ENCODE data around the gene ING3. TPM values are rescaled to one million over a fixed set of nuclear protein-coding genes. Genes with fewer than 3 reads are reported as not detected.

ING3 gene
- total and polyA plus RNA-seq, 9 of the 15 experiments (the other 6 are each of a cell fraction or from before 2014, with no cell fraction given), result 22.8 to 233 (median 50.4) TPM

- TF ChIP-seq TCF15 (CRISPR knock-in tag; IDR thresholded peaks at IDR 0.05) (no peak), L3MBTL2 (IDR thresholded peaks at IDR 0.05) (0 out of 2 replicates have a peak, but pooled peaks have one; percentile 29), RCOR1 (IDR thresholded peaks at IDR 0.05; ENCODE audit: borderline replicate concordance in 1 of 2, low read depth in 2 of 2, low read length in 2 of 2) (no peak; a peak in 1 of 4 replicates), FOXP4 (CRISPR knock-in tag; IDR thresholded peaks at IDR 0.05; ENCODE audit: borderline replicate concordance) (no peak), E2F1 (CRISPR knock-in tag; IDR thresholded peaks at IDR 0.05) (no peak), U2AF1 (optimal IDR thresholded peaks at IDR 0.05; ENCODE audit: low read depth, low read length) (no peak), DMBX1 (CRISPR knock-in tag; IDR thresholded peaks at IDR 0.05; ENCODE audit: borderline replicate concordance) (no peak), JUND (IDR thresholded peaks at IDR 0.05; ENCODE audit: borderline replicate concordance, low read depth, low read length) (no peak), JUND (tag; IDR thresholded peaks at IDR 0.05; ENCODE audit: borderline replicate concordance, low read depth, low read length) (no peak; the same call in 2 of the 3 replicates), ARID2 (IDR thresholded peaks at IDR 0.05) (no peak), STAT5A (IDR thresholded peaks at IDR 0.05; ENCODE audit: borderline replicate concordance, low read length) (no peak), ZNF785 (CRISPR knock-in tag; IDR thresholded peaks at IDR 0.05) (no peak), CEBPZ (IDR thresholded peaks at IDR 0.05; ENCODE audit: borderline replicate concordance, low read depth, low read length) (no peak), EHMT2 (IDR thresholded peaks at IDR 0.05) (no peak), TSHZ1 (CRISPR knock-in tag; IDR thresholded peaks at IDR 0.05) (no peak)
Observed at GRCh38 chr7:121000081-121000983, 49.8 kb downstream of the ING3 start (continued).
